PC-3 (cell line): ENCODE data around the gene MYL12B. TPM values are rescaled to one million over a fixed set of nuclear protein-coding genes. Genes with fewer than 3 reads are reported as not detected.

Experiments used
- ATAC-seq: fragments of 200-7000 bp; cut with Tn5 transposase; 2 replicates; pipeline ENCODE4 v1.9.1; 2020; ENCODE audit warnings: mild to moderate bottlenecking, moderate library complexity
- BruUV-seq: library from RNA; stranded (reverse); fragments of 400-500 nt; replicated peaks from 2 replicates; lab custom pipeline; 2021; lab: Mats Ljungman, UMichigan
- CTCF ChIA-PET: fragments of 300-600 bp; sonication (Branson Sonifier 250); formaldehyde crosslinking; loops from one replicate; lab custom pipeline; 2022; ENCODE audit warnings: antibody characterized with exemption; lab: Charles Lee
- POLR2A ChIA-PET: fragments of 300-600 bp; sonication (Branson Sonifier 250); formaldehyde crosslinking; loops from one replicate; lab custom pipeline; 2022; ENCODE audit warnings: antibody characterized with exemption; ENCODE audit not compliant: unreplicated experiment; lab: Charles Lee
- DNase-seq: peaks from one replicate; pipeline ENCODE4 v3.0.0-alpha.2; 2015
- H2AFZ ChIP-seq: fragments of 300-600 bp; sonication (generic); 2 replicates; pipeline ENCODE4 v1.6.0; 2016; ENCODE audit warnings: antibody characterized with exemption, low read length
- H3F3A ChIP-seq: fragments of 300-600 bp; sonication (generic); one replicate; pipeline ENCODE4 v1.6.0; 2017; ENCODE audit warnings: antibody characterized with exemption, low read length, control low read depth, mild to moderate bottlenecking; ENCODE audit not compliant: unreplicated experiment
- H3K27ac ChIP-seq: fragments of 300-600 bp; sonication (generic); 2 replicates; pipeline ENCODE4 v1.5.1; 2016; ENCODE audit warnings: mild to moderate bottlenecking, low read length
- H3K27me3 ChIP-seq: fragments of 300-600 bp; sonication (generic); 2 replicates; pipeline ENCODE4 v1.6.1; 2016; ENCODE audit warnings: low read length, mixed read lengths
- H3K36me3 ChIP-seq: fragments of 300-600 bp; sonication (generic); 2 replicates; pipeline ENCODE4 v1.6.1; 2016; ENCODE audit warnings: low read depth, mixed run types, low read length, mixed read lengths
- H3K4me1 ChIP-seq: fragments of 300-600 bp; sonication (generic); 2 replicates; pipeline ENCODE4 v1.5.1; 2016; ENCODE audit warnings: low read length; ENCODE audit not compliant: insufficient read depth
- H3K4me2 ChIP-seq: fragments of 300-600 bp; sonication (generic); 2 replicates; pipeline ENCODE4 v1.6.0; 2016; ENCODE audit warnings: low read length
- H3K4me3 ChIP-seq: fragments of 300-600 bp; sonication (generic); 2 replicates; pipeline ENCODE4 v1.5.1; 2016; ENCODE audit warnings: mild to moderate bottlenecking, low read length, mixed read lengths
- H3K79me2 ChIP-seq: fragments of 300-600 bp; sonication (generic); 2 replicates; pipeline ENCODE4 v1.6.1; 2017; ENCODE audit warnings: low read length, mixed read lengths
- H3K9ac ChIP-seq: fragments of 300-600 bp; sonication (generic); 2 replicates; pipeline ENCODE4 v1.6.0; 2016; ENCODE audit warnings: mild to moderate bottlenecking, low read length
- H3K9me2 ChIP-seq: fragments of 300-600 bp; sonication (generic); replicated peaks from 2 replicates; pipeline ENCODE4 v1.6.1; 2016; ENCODE audit warnings: mixed run types, low read length, mixed read lengths
- H3K9me3 ChIP-seq: fragments of 300-600 bp; sonication (generic); 2 replicates; pipeline ENCODE4 v1.6.1; 2016; ENCODE audit warnings: low read length, mixed read lengths
- H4K20me1 ChIP-seq: fragments of 300-600 bp; sonication (generic); 2 replicates; pipeline ENCODE4 v1.6.1; 2016; ENCODE audit warnings: low read length, mixed read lengths
- EZH2 ChIP-seq: fragments of 300-600 bp; sonication (generic); IDR thresholded peaks from one replicate; pipeline ENCODE4 v1.6.1; 2017; ENCODE audit warnings: antibody characterized with exemption, mild to moderate bottlenecking, low read length; ENCODE audit not compliant: unreplicated experiment
- EZH2phosphoT487 ChIP-seq: fragments of 300-600 bp; sonication (generic); IDR thresholded peaks from 2 replicates; pipeline ENCODE4 v1.6.1; 2018; ENCODE audit warnings: mild to moderate bottlenecking, antibody characterized with exemption, low read length, borderline replicate concordance
- intact Hi-C: fragments of 100-400 bp; cut with micrococcal nuclease; formaldehyde crosslinking; loops from 2 replicates; pipeline ENCODE4 v1.9.0; 2023
- total RNA-seq: library from RNA; depleted of rRNA; stranded (reverse); fragments of >200 nt; gene quantifications from 2 replicates; pipeline ENCODE4 v1.2.3, GENCODE V29; 2014
- TF ChIP-seq, protein P1 (sequence below): fragments of 300-600 bp; sonication (generic); conservative IDR thresholded peaks from 2 replicates; pipeline ENCODE4 v1.5.1; 2017; ENCODE audit warnings: antibody characterized with exemption, low read depth, mild to moderate bottlenecking, low read length

MYL12B gene
- total RNA-seq, 1 experiment from 2014 or later: 308 TPM

GRCh38 chr18:3297025-3297984, 35.4 kb downstream of the MYL12B start:
- H3K9me3 ChIP-seq: no peaks in the 10 kb centered on the region
- peak overlapping the region; percentile 92 for H3K9ac ChIP-seq
- intact Hi-C loops: loop anchor here (1.0 kb wide), 1 partner anchor 149 kb away; no protein-coding TSS in a partner anchor
- peak overlapping the region; percentile 69 for H2AFZ ChIP-seq
- H3K79me2 ChIP-seq: peaks cover 9% of the 10 kb centered on the region
- no peaks in the 10 kb centered on the region for H3F3A ChIP-seq
- ChIA-PET POLR2A (interaction anchor here (0.5 to 1.4 kb wide), 9 partner anchors 11 to 308 kb away, joined by 3 to 7 read pairs (median 4); no protein-coding TSS in a partner anchor), CTCF (interaction anchor here (0.5 to 1.6 kb wide), 11 partner anchors 8 to 369 kb away, joined by 3 to 6 read pairs (median 5); no protein-coding TSS in a partner anchor)
- no peaks in the 10 kb centered on the region for H4K20me1 ChIP-seq
- TF ChIP-seq, protein P1, sequence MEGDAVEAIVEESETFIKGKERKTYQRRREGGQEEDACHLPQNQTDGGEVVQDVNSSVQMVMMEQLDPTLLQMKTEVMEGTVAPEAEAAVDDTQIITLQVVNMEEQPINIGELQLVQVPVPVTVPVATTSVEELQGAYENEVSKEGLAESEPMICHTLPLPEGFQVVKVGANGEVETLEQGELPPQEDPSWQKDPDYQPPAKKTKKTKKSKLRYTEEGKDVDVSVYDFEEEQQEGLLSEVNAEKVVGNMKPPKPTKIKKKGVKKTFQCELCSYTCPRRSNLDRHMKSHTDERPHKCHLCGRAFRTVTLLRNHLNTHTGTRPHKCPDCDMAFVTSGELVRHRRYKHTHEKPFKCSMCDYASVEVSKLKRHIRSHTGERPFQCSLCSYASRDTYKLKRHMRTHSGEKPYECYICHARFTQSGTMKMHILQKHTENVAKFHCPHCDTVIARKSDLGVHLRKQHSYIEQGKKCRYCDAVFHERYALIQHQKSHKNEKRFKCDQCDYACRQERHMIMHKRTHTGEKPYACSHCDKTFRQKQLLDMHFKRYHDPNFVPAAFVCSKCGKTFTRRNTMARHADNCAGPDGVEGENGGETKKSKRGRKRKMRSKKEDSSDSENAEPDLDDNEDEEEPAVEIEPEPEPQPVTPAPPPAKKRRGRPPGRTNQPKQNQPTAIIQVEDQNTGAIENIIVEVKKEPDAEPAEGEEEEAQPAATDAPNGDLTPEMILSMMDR: peak; percentile 94
- no peak for TF ChIP-seq EZH2
- no peaks in the 10 kb centered on the region for H3K27me3 ChIP-seq
- H3K4me2 ChIP-seq: peak overlapping the region; percentile 90
- H3K4me3 ChIP-seq: peak overlapping the region; percentile 84
- H3K9me2 ChIP-seq: no peaks in the 10 kb centered on the region
- H3K4me1 ChIP-seq: peaks cover 6% of the 10 kb centered on the region; the same call in 1 of the 2 replicates
- BruUV-seq: TSS peak; percentile 90
- DNase-seq (peak; percentile 99), ATAC-seq (peak; percentile 94)
- H3K27ac ChIP-seq: peak overlapping the region; percentile 76
- H3K36me3 ChIP-seq: no peaks in the 10 kb centered on the region

- TF ChIP-seq EZH2phosphoT487: no peak
- TF ChIP-seq, protein P1: no peak
- H3K79me2 ChIP-seq: no peaks in the 10 kb centered on the region
- POLR2A ChIA-PET: no interaction called here
- no peaks in the 10 kb centered on the region for H4K20me1 ChIP-seq
- intact Hi-C loops: no loop called here
- no peak overlapping the region for H2AFZ ChIP-seq
- H3K4me3 ChIP-seq: no peak overlapping the region
- H3K9me3 ChIP-seq: no peaks in the 10 kb centered on the region
- no peaks in the 10 kb centered on the region for H3K27me3 ChIP-seq
- H3K4me2 ChIP-seq: no peak overlapping the region
- H3K36me3 ChIP-seq: no peaks in the 10 kb centered on the region
- peak overlapping the region; percentile 26 for H3K27ac ChIP-seq
- H3F3A ChIP-seq: no peaks in the 10 kb centered on the region
- H3K9ac ChIP-seq: no peak overlapping the region
- no TSS peak for BruUV-seq
- CTCF ChIA-PET: no interaction called here
- peaks cover 16% of the 10 kb centered on the region for H3K4me1 ChIP-seq
- H3K9me2 ChIP-seq: no peaks in the 10 kb centered on the region
- no peak for ATAC-seq
- no peak for DNase-seq
These were observed 42.9 kb downstream of the MYL12B start for GRCh38 chr18:3304832-3305231.
